GM04504 (cell line): Measurements from ENCODE around the gene PPP1CB.

ENCODE experiments used
- DNase-seq: peaks from one replicate; pipeline ENCODE4 v3.0.0-alpha.2; 2012; ENCODE audit warnings: low read depth

The PPP1CB gene

DNA sequence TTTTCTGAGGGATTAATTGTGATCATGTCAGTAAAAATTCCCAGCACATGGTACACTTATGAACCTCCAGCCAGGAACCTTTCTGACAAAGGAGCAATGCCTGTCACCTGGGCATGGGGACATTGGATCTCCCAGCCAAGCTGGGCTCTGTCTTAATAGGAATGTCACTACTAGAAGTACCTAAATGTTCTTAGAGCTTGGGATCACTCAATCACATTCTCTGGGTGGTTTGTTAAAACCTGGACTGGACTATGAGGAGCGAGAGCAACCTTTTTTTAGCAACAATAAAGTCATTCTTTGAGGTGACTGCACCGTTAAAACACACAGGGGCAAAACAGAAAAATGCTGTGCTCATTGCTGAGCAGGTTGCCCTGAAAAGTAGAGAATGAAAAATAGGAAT is 6.4 kb upstream of the PPP1CB start:
- DNase-seq: no peak

DNA sequence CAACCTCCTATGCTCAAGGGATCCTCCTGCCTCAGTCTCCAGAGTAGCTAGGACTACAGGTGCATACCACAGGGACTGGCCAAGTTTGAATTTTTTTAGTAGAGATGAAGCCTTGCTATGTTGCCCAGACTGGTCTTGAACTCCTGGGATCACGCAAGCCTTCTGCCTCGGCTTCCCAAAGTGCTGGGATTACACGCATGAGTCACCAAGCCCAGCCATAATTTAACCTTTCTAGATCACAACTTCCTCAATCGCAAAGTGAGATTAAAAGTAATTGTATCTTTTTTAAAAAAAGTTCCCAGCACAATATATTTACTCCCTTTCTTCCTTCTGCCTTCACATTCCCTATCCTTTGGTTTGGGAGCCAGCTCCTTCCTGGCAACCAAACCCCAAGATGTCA is 5.8 kb upstream of the PPP1CB start:
- no peak for DNase-seq

DNA sequence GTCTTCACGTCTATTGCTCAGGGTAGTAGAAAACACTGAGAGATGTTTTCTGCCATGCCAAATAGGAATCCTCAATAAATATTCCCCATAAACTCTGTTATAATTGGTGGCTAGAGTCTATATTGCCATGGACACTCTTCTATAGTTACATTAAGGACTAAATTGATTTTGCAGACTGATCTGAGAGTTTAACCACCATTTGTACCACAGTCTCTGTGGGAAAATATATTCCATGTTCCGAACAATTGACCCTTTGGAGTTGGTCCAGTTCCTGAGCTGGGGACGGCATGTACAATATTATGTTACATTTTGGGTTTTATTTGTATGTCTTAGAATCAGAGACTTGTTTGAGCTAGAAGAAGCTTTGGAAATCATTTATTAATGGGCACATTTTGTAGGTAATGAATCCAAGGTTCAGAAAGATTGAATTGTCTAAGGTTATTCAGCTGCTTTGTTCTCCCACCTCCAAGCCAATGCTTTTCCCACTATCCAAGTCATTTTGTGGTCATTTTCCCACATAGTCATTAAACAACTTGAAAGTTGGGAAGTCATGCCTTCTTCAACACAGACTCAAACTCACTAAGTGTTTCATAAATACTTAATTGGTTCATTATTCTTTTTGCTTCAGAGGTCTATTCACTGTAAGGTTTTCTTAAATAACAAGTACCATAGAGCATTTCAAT is 5.1 kb upstream of the PPP1CB start:
- DNase-seq: no peak

DNA sequence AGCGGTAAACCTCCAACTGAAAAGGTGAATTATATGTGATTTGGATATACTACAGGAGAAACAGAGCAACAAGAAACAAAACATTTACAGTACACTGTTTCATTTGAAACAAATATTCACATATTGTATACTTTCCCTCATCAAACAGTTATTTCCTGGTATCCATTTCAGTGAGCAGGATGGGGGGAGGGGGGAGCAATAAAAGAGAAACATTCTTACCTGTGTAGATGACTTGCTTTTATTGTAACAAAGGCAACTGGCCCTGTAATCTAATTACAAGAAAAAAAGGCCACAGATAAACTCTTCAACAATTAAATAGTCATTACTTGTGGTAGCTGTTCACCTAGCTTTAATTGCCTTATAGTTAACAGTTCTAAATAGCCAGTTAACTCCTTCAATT is 3.9 kb upstream of the PPP1CB start:
- no peak for DNase-seq

DNA sequence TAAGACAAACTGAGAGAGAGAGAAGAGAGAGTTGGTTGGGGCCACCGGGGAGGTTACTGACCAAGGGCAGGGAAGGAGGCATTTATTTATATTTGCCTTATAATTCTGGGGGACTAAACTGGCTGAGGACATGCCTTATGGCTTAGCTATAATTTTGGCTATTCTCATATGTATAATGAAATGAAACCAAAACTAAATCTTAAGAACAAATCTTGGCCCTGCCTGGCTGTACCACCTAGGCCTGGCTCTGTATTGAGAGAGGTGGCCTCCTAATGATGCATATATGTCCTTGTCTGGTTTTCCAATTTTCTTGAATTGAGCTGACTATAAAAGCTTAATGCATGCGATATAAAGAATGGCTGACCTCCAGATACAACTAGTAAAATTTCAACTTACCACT is 3.5 kb upstream of the PPP1CB start:
- no peak for DNase-seq

- no peak for DNase-seq
Observed at GRCh38 chr2:28748941-28749340, 2.7 kb upstream of the PPP1CB start.

GRCh38 chr2:28749526-28749925 is 2.1 kb upstream of the PPP1CB start:
- DNase-seq: no peak

DNA sequence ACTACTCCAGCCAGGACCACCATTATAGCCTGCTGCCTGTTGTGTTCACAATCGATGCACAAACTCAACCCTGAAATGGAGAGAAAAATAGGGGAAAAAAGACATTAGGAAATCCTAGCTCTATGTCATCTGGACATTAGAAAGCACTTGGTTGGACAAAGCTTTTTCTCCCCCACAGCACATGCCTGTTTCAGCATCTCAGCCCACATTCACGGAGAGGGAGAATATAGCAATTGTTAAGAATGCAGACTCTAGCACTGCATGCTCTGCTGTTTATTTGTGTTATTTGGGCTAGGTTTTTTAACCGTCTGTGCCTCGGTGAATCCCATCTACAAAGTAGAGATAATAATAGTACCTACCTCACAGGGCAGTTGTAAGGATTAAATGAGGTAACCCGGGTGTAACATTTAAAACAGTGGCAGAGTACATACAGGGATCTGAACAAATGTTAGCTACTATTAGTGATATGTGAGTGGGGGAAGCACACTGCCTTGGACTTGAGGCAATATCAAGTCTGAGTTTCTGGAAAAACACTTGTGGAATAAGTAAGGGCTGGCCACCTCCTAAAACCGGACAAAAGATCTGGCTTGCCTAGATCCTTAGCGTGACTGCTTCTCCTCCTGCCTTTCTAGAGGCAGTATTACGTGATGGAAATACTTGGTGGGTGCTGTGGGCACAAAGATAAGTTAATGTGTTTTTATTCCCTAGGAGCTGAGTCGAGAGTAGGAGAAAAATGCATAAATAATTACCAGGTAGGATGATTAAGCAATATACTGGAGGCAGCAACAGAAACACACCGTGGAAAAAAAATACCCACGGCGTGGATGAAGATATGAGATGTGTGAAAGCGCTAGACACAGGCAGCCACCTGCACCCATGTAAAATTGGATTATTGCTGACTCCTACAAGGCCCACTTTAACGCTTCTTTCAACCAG is 1.0 kb upstream of the PPP1CB start:
- no peak for DNase-seq

- DNase-seq: no peak
Observed at GRCh38 chr2:28751956-28752630, 463 bp downstream of the PPP1CB start.

DNA sequence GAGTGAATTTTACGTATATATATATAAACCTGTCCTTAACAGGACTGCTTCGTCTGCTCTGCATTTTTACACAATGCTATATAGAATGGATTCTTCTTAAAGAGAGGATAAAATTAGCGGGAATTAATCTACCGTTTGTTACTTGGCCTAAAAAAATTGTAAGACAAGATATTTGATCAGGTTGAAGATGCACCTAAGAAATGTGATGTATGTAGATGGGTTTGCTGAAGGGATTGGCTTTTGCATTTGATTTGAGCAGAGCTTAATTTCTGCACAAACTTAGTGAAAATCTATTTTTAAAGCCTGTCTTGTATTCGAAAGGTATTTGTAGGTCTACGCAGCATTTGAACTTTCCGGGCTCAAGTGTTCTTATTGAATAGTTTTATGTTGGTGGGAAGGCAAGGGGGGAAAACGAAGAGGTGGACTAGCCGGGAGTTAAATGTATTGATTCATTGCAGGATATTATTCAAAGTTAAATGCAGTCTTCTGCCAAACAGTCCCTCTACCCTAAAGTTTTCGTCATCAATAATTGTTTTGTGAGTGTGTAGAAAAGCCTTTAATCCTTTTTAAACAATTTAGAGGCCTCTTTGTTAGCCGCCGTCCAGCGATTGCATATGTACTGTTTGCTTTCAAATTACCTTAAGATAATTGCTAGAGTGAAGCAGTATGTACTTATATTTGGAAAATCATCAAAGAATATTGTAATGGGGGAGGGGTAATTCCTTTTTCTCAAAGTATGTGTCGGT is 1.2 kb downstream of the PPP1CB start:
- no peak for DNase-seq

- DNase-seq: no peak
Observed at GRCh38 chr2:28754321-28754720, 2.7 kb downstream of the PPP1CB start.

DNA sequence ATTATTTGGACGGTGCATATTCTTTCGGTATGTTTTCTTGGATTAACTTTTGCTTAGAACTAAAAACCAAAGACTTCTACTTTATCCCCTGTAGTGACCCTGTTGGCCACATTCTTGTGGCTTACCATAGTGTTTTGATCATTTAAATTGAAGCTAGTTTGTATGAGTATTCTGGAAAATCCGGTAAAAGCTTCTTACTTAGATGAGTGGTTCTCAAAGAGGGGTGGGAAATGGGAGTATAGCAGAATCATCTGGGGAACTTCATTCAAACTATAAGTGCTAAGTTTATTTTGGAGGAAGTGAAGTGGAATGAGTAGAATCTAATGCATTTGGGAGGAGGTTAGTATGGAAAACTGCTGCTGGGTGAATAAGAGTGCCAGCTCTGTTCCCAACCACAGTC is 3.8 kb downstream of the PPP1CB start:
- no peak for DNase-seq

- no peak for DNase-seq
Observed at GRCh38 chr2:28758459-28758858, 6.8 kb downstream of the PPP1CB start.

- DNase-seq: no peak
Observed at GRCh38 chr2:28761420-28761819, 9.8 kb downstream of the PPP1CB start.

- DNase-seq: peak; percentile 51
Observed at GRCh38 chr2:28764909-28765711, 13.5 kb downstream of the PPP1CB start.

GRCh38 chr2:28766070-28766469 is 14.4 kb downstream of the PPP1CB start:
- no peak for DNase-seq

GRCh38 chr2:28767337-28767736 is 15.7 kb downstream of the PPP1CB start:
- DNase-seq: no peak

DNA sequence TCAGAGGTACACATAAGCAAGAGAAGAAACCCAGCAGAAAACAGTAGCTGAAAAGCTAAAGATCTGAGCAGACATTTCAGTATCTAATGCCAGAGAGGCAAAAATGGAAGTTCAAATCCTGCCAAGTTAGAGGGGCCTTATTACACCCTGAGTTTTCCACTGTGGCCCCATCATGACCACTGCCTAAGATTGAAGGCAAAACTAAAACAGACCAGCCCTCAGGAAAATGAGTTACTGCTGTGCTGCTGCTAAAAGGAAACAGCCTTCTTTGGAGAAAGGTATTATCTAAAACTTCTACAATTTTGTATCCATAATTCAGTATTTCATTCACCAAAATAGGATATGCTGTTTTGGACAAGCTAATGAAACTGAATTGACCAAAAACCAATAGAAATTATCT is 16.8 kb downstream of the PPP1CB start:
- no peak for DNase-seq

DNA sequence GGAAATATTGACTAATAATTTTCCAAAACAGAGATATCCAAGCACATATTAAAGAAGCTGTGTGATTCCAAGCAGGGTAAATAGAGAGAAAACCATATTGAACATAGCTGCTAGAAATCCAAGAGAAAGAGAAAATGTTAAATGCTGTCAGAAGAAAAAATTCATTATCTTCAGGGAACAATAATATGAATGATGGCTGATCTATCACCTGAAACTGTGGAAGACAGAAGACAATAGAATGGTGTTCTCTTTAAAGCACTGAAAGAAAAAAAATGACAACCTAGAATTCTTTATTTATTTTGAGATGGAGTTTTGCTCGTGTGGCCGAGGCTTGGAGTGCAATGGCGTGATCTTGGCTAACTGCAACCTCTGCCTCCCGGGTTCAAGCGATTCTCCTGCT is 17.3 kb downstream of the PPP1CB start:
- no peak for DNase-seq

- DNase-seq: no peak
Observed at GRCh38 chr2:28772351-28772750, 20.7 kb downstream of the PPP1CB start.

DNA sequence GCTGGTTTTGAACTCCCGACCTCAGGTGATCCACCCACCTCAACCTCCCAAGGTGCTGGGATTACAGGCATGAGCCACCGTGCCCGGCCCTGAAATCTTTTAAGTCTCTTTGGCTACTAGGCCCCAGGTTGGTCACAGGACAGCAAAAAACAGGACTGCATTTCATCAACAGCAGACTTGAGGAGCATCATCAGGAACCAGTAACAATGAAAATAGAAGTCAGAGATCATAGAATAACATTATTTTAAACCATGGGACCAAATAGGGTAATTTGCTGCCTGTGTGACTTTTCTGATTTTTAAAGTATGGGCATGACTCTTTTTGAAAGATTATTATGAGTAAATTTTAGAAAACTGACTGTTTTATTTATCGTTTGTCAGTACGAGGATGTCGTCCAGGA is 24.8 kb downstream of the PPP1CB start:
- no peak for DNase-seq
